NB4 (cell line): Measurements from ENCODE around the gene WTAP.

ENCODE experiments used
- POLR2A ChIP-seq: IDR thresholded peaks from 2 replicates; pipeline ENCODE4 v1.6.1; 2011; ENCODE audit warnings: mild to moderate bottlenecking; ENCODE audit not compliant: insufficient read length; ENCODE audit errors: extremely low read depth
- TF ChIP-seq, protein P1 (sequence below): IDR thresholded peaks from one replicate; pipeline ENCODE4 v1.5.1; 2012; ENCODE audit warnings: low read depth, low read length

DNA sequence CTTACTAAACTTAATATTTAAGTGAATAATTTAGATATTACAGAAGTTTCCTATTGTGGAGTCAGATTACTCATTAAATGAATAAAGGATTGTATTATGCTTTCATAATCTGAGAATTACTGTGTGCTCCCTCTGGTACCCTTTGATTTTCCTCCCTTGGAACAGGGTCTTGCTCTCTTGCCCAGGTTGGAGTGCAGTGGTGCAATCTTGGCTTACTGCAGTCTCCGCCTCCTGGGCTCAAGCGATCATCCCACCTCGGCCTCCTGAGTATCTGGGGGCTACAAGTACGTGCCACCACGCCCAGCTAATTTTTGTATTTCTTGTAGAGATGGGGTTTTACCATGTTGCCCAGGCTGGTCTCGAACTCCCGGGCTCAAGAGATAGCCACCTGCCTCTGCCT, 9.6 kb downstream of the WTAP start:
- TF ChIP-seq, protein P1, sequence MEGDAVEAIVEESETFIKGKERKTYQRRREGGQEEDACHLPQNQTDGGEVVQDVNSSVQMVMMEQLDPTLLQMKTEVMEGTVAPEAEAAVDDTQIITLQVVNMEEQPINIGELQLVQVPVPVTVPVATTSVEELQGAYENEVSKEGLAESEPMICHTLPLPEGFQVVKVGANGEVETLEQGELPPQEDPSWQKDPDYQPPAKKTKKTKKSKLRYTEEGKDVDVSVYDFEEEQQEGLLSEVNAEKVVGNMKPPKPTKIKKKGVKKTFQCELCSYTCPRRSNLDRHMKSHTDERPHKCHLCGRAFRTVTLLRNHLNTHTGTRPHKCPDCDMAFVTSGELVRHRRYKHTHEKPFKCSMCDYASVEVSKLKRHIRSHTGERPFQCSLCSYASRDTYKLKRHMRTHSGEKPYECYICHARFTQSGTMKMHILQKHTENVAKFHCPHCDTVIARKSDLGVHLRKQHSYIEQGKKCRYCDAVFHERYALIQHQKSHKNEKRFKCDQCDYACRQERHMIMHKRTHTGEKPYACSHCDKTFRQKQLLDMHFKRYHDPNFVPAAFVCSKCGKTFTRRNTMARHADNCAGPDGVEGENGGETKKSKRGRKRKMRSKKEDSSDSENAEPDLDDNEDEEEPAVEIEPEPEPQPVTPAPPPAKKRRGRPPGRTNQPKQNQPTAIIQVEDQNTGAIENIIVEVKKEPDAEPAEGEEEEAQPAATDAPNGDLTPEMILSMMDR = no peak
- no peak for TF ChIP-seq POLR2A
